Neural cell (in vitro differentiated cells): ENCODE results near the gene AGPAT2.

ENCODE experiments used
- EZH2 ChIP-seq: fragments of 200-600, 300-800 bp; shearing (Covaris generic), sonication (generic); IDR thresholded peaks from 2 replicates; pipeline ENCODE4 v1.6.1; 2014; ENCODE audit warnings: antibody characterized with exemption, low read length, borderline replicate concordance, mild to moderate bottlenecking; ENCODE audit not compliant: insufficient read depth, poor library complexity, severe bottlenecking
- POLR2AphosphoS5 ChIP-seq: IDR thresholded peaks from 2 replicates; pipeline ENCODE4 v1.6.1; 2012
- SMC3 ChIP-seq: fragments of 450-650 bp; conservative IDR thresholded peaks from 2 replicates; pipeline ENCODE4 v1.6.1; 2014; ENCODE audit warnings: antibody characterized with exemption, mild to moderate bottlenecking, moderate library complexity; ENCODE audit not compliant: poor library complexity
- TAF1 ChIP-seq: IDR thresholded peaks from 2 replicates; pipeline ENCODE4 v1.6.1; 2012; ENCODE audit warnings: low read depth
- TF ChIP-seq, protein P1 (sequence below): IDR thresholded peaks from 2 replicates; pipeline ENCODE4 v1.6.1; 2012; ENCODE audit warnings: borderline replicate concordance
- TF ChIP-seq, protein P2 (sequence below): fragments of 450-650 bp; IDR thresholded peaks from 2 replicates; pipeline ENCODE4 v1.5.1; 2014; ENCODE audit warnings: antibody characterized with exemption, mild to moderate bottlenecking, moderate library complexity; ENCODE audit not compliant: poor library complexity, severe bottlenecking

DNA sequence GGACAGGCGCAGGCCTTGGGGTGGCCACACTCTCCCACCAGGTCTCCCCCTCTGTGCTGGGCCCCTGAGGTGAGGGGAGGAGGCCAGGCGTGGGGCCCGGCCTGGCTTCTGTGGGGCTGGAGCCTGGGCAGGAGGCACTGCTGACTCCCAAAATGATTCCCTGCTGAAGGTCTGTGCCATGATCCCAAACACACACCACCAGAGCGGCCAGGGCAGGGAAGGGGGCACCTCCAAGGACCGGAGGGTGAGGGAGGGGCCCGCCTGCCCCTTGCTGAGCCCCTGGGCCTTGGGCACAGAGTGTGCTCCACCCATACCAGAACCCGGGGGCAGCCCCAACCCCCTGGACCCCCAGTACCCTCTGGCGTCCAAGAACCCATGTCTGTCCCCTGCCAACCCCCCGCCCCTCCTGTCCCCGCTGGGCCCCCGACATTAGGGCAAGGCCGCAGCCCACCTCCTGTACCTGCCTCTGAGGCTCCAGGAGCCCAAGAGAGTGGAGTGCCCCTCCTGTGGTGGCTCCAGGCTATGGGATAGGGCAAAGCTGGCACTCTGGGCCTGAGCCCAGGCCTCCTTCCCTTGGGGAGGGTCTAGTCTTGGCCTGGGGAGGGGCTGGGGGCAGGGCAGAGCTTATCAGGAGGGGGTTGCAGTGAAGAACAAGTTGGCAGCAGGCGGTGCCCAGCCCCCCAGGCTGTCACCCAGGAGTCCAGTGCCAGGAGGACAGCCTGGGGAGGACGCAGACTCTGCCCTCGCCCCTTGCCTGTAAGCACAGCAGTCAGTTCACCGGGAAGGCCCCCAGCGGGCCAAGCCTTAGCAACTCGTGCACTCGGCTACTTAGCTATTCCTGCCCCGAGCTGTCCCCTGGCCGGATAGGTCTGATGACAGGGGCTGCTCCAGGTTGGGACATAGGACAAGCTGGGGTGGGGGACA lies 27.1 kb downstream of the AGPAT2 start:
- TF ChIP-seq, protein P1, sequence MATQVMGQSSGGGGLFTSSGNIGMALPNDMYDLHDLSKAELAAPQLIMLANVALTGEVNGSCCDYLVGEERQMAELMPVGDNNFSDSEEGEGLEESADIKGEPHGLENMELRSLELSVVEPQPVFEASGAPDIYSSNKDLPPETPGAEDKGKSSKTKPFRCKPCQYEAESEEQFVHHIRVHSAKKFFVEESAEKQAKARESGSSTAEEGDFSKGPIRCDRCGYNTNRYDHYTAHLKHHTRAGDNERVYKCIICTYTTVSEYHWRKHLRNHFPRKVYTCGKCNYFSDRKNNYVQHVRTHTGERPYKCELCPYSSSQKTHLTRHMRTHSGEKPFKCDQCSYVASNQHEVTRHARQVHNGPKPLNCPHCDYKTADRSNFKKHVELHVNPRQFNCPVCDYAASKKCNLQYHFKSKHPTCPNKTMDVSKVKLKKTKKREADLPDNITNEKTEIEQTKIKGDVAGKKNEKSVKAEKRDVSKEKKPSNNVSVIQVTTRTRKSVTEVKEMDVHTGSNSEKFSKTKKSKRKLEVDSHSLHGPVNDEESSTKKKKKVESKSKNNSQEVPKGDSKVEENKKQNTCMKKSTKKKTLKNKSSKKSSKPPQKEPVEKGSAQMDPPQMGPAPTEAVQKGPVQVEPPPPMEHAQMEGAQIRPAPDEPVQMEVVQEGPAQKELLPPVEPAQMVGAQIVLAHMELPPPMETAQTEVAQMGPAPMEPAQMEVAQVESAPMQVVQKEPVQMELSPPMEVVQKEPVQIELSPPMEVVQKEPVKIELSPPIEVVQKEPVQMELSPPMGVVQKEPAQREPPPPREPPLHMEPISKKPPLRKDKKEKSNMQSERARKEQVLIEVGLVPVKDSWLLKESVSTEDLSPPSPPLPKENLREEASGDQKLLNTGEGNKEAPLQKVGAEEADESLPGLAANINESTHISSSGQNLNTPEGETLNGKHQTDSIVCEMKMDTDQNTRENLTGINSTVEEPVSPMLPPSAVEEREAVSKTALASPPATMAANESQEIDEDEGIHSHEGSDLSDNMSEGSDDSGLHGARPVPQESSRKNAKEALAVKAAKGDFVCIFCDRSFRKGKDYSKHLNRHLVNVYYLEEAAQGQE, result no peak
- TF ChIP-seq, protein P2, sequence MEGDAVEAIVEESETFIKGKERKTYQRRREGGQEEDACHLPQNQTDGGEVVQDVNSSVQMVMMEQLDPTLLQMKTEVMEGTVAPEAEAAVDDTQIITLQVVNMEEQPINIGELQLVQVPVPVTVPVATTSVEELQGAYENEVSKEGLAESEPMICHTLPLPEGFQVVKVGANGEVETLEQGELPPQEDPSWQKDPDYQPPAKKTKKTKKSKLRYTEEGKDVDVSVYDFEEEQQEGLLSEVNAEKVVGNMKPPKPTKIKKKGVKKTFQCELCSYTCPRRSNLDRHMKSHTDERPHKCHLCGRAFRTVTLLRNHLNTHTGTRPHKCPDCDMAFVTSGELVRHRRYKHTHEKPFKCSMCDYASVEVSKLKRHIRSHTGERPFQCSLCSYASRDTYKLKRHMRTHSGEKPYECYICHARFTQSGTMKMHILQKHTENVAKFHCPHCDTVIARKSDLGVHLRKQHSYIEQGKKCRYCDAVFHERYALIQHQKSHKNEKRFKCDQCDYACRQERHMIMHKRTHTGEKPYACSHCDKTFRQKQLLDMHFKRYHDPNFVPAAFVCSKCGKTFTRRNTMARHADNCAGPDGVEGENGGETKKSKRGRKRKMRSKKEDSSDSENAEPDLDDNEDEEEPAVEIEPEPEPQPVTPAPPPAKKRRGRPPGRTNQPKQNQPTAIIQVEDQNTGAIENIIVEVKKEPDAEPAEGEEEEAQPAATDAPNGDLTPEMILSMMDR, result no peak
- no peak for TF ChIP-seq SMC3
- TF ChIP-seq POLR2AphosphoS5, result no peak
- no peak for TF ChIP-seq TAF1
- no peak for TF ChIP-seq EZH2
